Right renal pelvis (tissue), 4 donors: ENCODE measurements around the gene TRIM71. TPM values are rescaled to one million over a fixed set of nuclear protein-coding genes. Genes with fewer than 3 reads are reported as not detected.
"Not testable (repeated sequence)": the region's sequence is repeated elsewhere in the genome, so short reads cannot be mapped to it uniquely, and the experiment has no call there.

Experiments used
- DNase-seq, 4 donors: peaks; one replicate each; pipeline ENCODE4 v3.0.0-alpha.2; 2013; ENCODE audit warnings: low read depth in 4 of 4, low spot score in 3 of 4, missing footprints in 1 of 4
- polyA plus RNA-seq, 4 donors: library from polyadenylated mRNA; unstranded; fragments of 120-200 nt; gene quantifications; one replicate each; pipeline ENCODE4 v1.2.1, GENCODE V29; 2013; ENCODE audit not compliant: insufficient read length in 4 of 4

The TRIM71 gene
- polyA plus RNA-seq, 4 donors: 6.7 to 8.3 (median 7.2) TPM

- DNase-seq: no peak
Observed at GRCh38 chr3:32885283-32885901, 67.6 kb downstream of the TRIM71 start.

GRCh38 chr3:32886296-32886695 lies 68.5 kb downstream of the TRIM71 start:
- no peak for DNase-seq

- no peak for DNase-seq
Observed at GRCh38 chr3:32886911-32887310, 69.1 kb downstream of the TRIM71 start.

- DNase-seq: no peak
Observed at GRCh38 chr3:32888739-32889138, 70.9 kb downstream of the TRIM71 start.

GRCh38 chr3:32890420-32891276 lies 72.9 kb downstream of the TRIM71 start:
- DNase-seq: no peak

- DNase-seq: no peak
Observed at GRCh38 chr3:32891365-32891764, 73.6 kb downstream of the TRIM71 start.

GRCh38 chr3:32892625-32893598 lies 75.1 kb downstream of the TRIM71 start:
- DNase-seq: no peak

GRCh38 chr3:32894977-32895376 lies 77.2 kb downstream of the TRIM71 start:
- DNase-seq: no peak

- no peak for DNase-seq
Observed at GRCh38 chr3:32895701-32896100, 77.9 kb downstream of the TRIM71 start.

- DNase-seq: no peak
Observed at GRCh38 chr3:32896143-32896542, 78.3 kb downstream of the TRIM71 start.

GRCh38 chr3:32897001-32897601 lies 79.3 kb downstream of the TRIM71 start:
- DNase-seq: no peak

GRCh38 chr3:32897981-32898623 lies 80.3 kb downstream of the TRIM71 start:
- DNase-seq: no peak

GRCh38 chr3:32899265-32899664 lies 81.5 kb downstream of the TRIM71 start:
- no peak for DNase-seq

GRCh38 chr3:32901005-32901932 lies 83.5 kb downstream of the TRIM71 start:
- DNase-seq: no peak

GRCh38 chr3:32902887-32903371 lies 85.1 kb downstream of the TRIM71 start:
- not testable (repeated sequence) for DNase-seq

GRCh38 chr3:32903953-32904352 lies 86.2 kb downstream of the TRIM71 start:
- DNase-seq: no peak

GRCh38 chr3:32909999-32910398 lies 92.2 kb downstream of the TRIM71 start:
- no peak for DNase-seq

- no peak for DNase-seq
Observed at GRCh38 chr3:32910954-32911353, 93.2 kb downstream of the TRIM71 start.

GRCh38 chr3:32912046-32912445 lies 94.2 kb downstream of the TRIM71 start:
- DNase-seq: no peak
